HCT116 (cell line): ENCODE results near the gene CTNNA2. TPM values are rescaled to one million over a fixed set of nuclear protein-coding genes. Genes with fewer than 3 reads are reported as not detected.

ENCODE experiments used
- ATAC-seq: fragments of 200-7000 bp; cut with Tn5 transposase; 2 replicates; pipeline ENCODE4 v1.9.1; 2020; ENCODE audit warnings: mild to moderate bottlenecking, moderate library complexity
- BruUV-seq: library from RNA; stranded (reverse); fragments of 400-500 nt; replicated peaks from 2 replicates; lab custom pipeline; 2021; lab: Mats Ljungman, UMichigan
- CTCF ChIA-PET: fragments of 300-600 bp; sonication (Branson Sonifier 250); formaldehyde crosslinking; loops from one replicate; lab custom pipeline; 2021; ENCODE audit warnings: antibody characterized with exemption; lab: Charles Lee
- POLR2A ChIA-PET: fragments of 300-600, 350-600 bp; sonication (Branson Sonifier 250); formaldehyde crosslinking; loops from one replicate; lab custom pipeline; 2021; ENCODE audit warnings: antibody characterized with exemption; lab: Charles Lee
- RAD21 ChIA-PET, 2 experiments: fragments of 300-600 bp; sonication (Branson Sonifier 250); formaldehyde crosslinking; loops; one replicate each; lab custom pipeline; 2023; ENCODE audit warnings: low total read pairs in 2 of 2; ENCODE audit not compliant: uncharacterized antibody in 2 of 2, unreplicated experiment in 2 of 2, low non-redundant PET in 1 of 2; lab: Charles Lee
- DNase-seq: peaks from one replicate; pipeline ENCODE4 v3.0.0-alpha.2; 2010; ENCODE audit warnings: low read depth, low spot score
- H2AFZ ChIP-seq: fragments of 200-600 bp; shearing (Covaris generic), sonication (generic); 2 replicates; pipeline ENCODE4 v1.6.1; 2017; ENCODE audit warnings: low read depth, mixed run types, mixed read lengths, antibody characterized with exemption, low read length; ENCODE audit not compliant: poor library complexity, severe bottlenecking
- H3K27ac ChIP-seq: 2 replicates; pipeline ENCODE4 v1.5.1; 2012; ENCODE audit warnings: low read depth, low read length
- H3K27me3 ChIP-seq: fragments of 200-600 bp; sonication (generic); 2 replicates; pipeline ENCODE4 v1.6.1; 2016; ENCODE audit warnings: mixed run types, low read length, mixed read lengths; ENCODE audit not compliant: insufficient read depth
- H3K36me3 ChIP-seq, 2 experiments: fragments of 200-500 bp in 1 of 2; fragments of 200-600 bp in 1 of 2; sonication (Bioruptor generic) in 1 of 2; sonication (generic) in 1 of 2; 2 replicates each; pipeline versions ENCODE4 v1.5.1 to v1.6.1; 2014 to 2016; ENCODE audit warnings: low read length in 2 of 2, inconsistent platforms in 1 of 2, mixed read lengths in 1 of 2, mixed run types in 1 of 2; ENCODE audit not compliant: insufficient read depth in 2 of 2, control insufficient read depth in 1 of 2
- H3K4me1 ChIP-seq, 2 experiments: fragments of 200-600 bp in 1 of 2; sonication (generic) in 1 of 2; 2 replicates each; pipeline versions ENCODE4 v1.5.1 to v1.6.1; 2012 to 2017; ENCODE audit warnings: low read length in 2 of 2, inconsistent platforms in 1 of 2, mild to moderate bottlenecking in 1 of 2, mixed read lengths in 1 of 2, mixed run types in 1 of 2, moderate library complexity in 1 of 2; ENCODE audit not compliant: insufficient read depth in 2 of 2, control insufficient read depth in 1 of 2
- H3K4me2 ChIP-seq: fragments of 200-600 bp; sonication (generic); 2 replicates; pipeline ENCODE4 v1.6.1; 2017; ENCODE audit warnings: mixed run types, low read length, mixed read lengths
- H3K4me3 ChIP-seq, 2 experiments: fragments of 200-600 bp in 1 of 2; sonication (generic) in 1 of 2; replicated peaks in 1 of 2; 2 replicates each; pipeline ENCODE4 v1.5.1; 2011 to 2016; ENCODE audit warnings: low read length in 2 of 2, control low read depth in 1 of 2, low read depth in 1 of 2, mild to moderate bottlenecking in 1 of 2, mixed read lengths in 1 of 2, mixed run types in 1 of 2
- H3K79me2 ChIP-seq: fragments of 200-600 bp; sonication (generic); 2 replicates; pipeline ENCODE4 v1.6.1; 2017; ENCODE audit warnings: mild to moderate bottlenecking, mixed run types, low read length, moderate library complexity, mixed read lengths; ENCODE audit not compliant: insufficient read depth
- H3K9ac ChIP-seq: fragments of 200-600 bp; sonication (generic); 2 replicates; pipeline ENCODE4 v1.6.1; 2016; ENCODE audit warnings: low read length, mixed read lengths
- H3K9me2 ChIP-seq: fragments of 200-600 bp; sonication (generic), shearing (Covaris generic); 2 replicates; pipeline ENCODE4 v1.6.1; 2017; ENCODE audit warnings: mixed run types, mild to moderate bottlenecking, moderate library complexity; ENCODE audit not compliant: insufficient read depth
- H3K9me3 ChIP-seq, 2 experiments: fragments of 200-500 bp in 1 of 2; fragments of 200-600 bp in 1 of 2; sonication (Bioruptor generic) in 1 of 2; sonication (generic) in 1 of 2; 2 replicates each; pipeline ENCODE4 v1.6.1; 2014 to 2017; ENCODE audit warnings: low read length in 2 of 2, mixed read lengths in 2 of 2, inconsistent platforms in 1 of 2, low read depth in 1 of 2, mild to moderate bottlenecking in 1 of 2, mixed run types in 1 of 2, moderate library complexity in 1 of 2; ENCODE audit not compliant: control insufficient read depth in 1 of 2, insufficient read depth in 1 of 2
- H4K20me1 ChIP-seq: fragments of 200-600 bp; sonication (generic), shearing (Covaris generic); 2 replicates; pipeline ENCODE4 v1.6.1; 2017; ENCODE audit warnings: mixed run types, mild to moderate bottlenecking, moderate library complexity; ENCODE audit not compliant: insufficient read depth
- CBX3 ChIP-seq: IDR thresholded peaks from 2 replicates; pipeline ENCODE4 v1.6.1; 2012; ENCODE audit warnings: low read depth
- CEBPB ChIP-seq: IDR thresholded peaks from 2 replicates; pipeline ENCODE4 v1.6.1; 2012; ENCODE audit warnings: low read depth
- EZH2 ChIP-seq: fragments of 200-600 bp; sonication (generic); IDR thresholded peaks from 2 replicates; pipeline ENCODE4 v1.6.1; 2017; ENCODE audit warnings: antibody characterized with exemption, mixed run types
- EZH2phosphoT487 ChIP-seq: fragments of 200-600 bp; IDR thresholded peaks from 2 replicates; pipeline ENCODE4 v1.6.1; 2018; ENCODE audit warnings: antibody characterized with exemption, borderline replicate concordance
- JUND ChIP-seq: IDR thresholded peaks from 2 replicates; pipeline ENCODE4 v1.6.1; 2012
- POLR2A ChIP-seq: IDR thresholded peaks from 2 replicates; pipeline ENCODE4 v1.7.0; 2011; ENCODE audit warnings: borderline replicate concordance; ENCODE audit not compliant: insufficient read depth, insufficient read length; ENCODE audit errors: extremely low read depth
- POLR2AphosphoS5 ChIP-seq: IDR thresholded peaks from 2 replicates; pipeline ENCODE4 v1.6.1; 2011; ENCODE audit warnings: mild to moderate bottlenecking, low read depth, low read length, moderate library complexity
- RAD21 ChIP-seq: IDR thresholded peaks from 2 replicates; pipeline ENCODE4 v1.6.1; 2012; ENCODE audit warnings: low read depth, mild to moderate bottlenecking
- SIN3A ChIP-seq: IDR thresholded peaks from 2 replicates; pipeline ENCODE4 v1.6.1; 2012; ENCODE audit warnings: low read depth
- SP1 ChIP-seq: IDR thresholded peaks from 2 replicates; pipeline ENCODE4 v1.6.1; 2012; ENCODE audit warnings: low read depth
- SRF ChIP-seq: IDR thresholded peaks from 2 replicates; pipeline ENCODE4 v1.6.1; 2012; ENCODE audit warnings: low read depth
- TCF7L2 ChIP-seq: IDR thresholded peaks from 2 replicates; pipeline ENCODE4 v1.7.0; 2011; ENCODE audit warnings: borderline replicate concordance, inconsistent platforms; ENCODE audit not compliant: insufficient read depth, insufficient read length; ENCODE audit errors: extremely low read depth
- YY1 ChIP-seq: IDR thresholded peaks from 2 replicates; pipeline ENCODE4 v1.6.1; 2011; ENCODE audit warnings: low read length, low read depth, moderate library complexity, mild to moderate bottlenecking; ENCODE audit not compliant: insufficient replicate concordance; ENCODE audit errors: extremely low read depth
- ZFX ChIP-seq: fragments of 450-650 bp; IDR thresholded peaks from 2 replicates; pipeline ENCODE4 v1.6.1; 2017
- ZNF274 ChIP-seq: fragments of 200-500 bp; sonication (Bioruptor generic); IDR thresholded peaks from 2 replicates; pipeline ENCODE4 v1.6.1; 2014; ENCODE audit warnings: mild to moderate bottlenecking, low read depth, low read length, inconsistent platforms
- intact Hi-C: fragments of 100-400 bp; cut with micrococcal nuclease; formaldehyde crosslinking; loops from 2 replicates; pipeline ENCODE4 v1.10.0; 2022
- total RNA-seq: library from RNA; stranded (reverse); gene quantifications from one replicate; pipeline ENCODE4 v1.2.1, GENCODE V29; 2021; ENCODE audit not compliant: unreplicated experiment
- TF ChIP-seq, protein P1 (sequence below): IDR thresholded peaks from 2 replicates; pipeline ENCODE4 v1.6.1; 2012
- TF ChIP-seq, protein P2 (sequence below): IDR thresholded peaks from 2 replicates; pipeline ENCODE4 v1.6.1; 2011; ENCODE audit warnings: mild to moderate bottlenecking, low read length, moderate library complexity; ENCODE audit not compliant: insufficient replicate concordance; ENCODE audit errors: extremely low read depth
- TF ChIP-seq, protein P3 (sequence below), 3 experiments: fragments of 200-600 bp in 1 of 3; sonication (generic) in 1 of 3; IDR thresholded peaks in 2 of 3; conservative IDR thresholded peaks in 1 of 3; 2 replicates each; pipeline ENCODE4 v1.5.1; 2012 to 2017; ENCODE audit warnings: low read depth in 2 of 3, low read length in 2 of 3, antibody characterized with exemption in 1 of 3, borderline replicate concordance in 1 of 3, control low read depth in 1 of 3, mild to moderate bottlenecking in 1 of 3, mixed read lengths in 1 of 3, mixed run types in 1 of 3, moderate library complexity in 1 of 3; ENCODE audit not compliant: insufficient read depth in 1 of 3

Gene CTNNA2
- total RNA-seq, 1 experiment from 2014 or later, result not detected

DNA sequence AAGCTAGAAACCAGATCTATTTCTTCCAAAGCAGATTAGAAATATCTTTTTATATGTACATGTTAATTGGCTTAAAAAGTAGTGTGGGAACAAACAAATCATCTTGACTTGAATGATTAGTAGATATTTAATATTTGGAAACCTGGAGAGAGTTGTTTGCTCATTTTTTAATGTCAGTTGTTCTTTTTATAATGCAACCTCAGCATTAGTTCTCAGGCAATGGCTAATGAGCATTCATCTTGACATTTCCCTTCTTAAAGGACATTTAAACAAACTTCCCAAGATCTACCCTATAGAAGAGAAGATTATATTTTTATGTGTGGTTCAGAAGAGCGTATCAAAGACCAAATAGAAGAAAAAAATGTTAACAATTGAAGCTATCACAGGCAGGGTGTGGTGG, 334.0 kb downstream of the CTNNA2 start:
- ChIA-PET CTCF (no interaction called here), RAD21 (no interaction called here)
- H2AFZ ChIP-seq, result no peak overlapping the region
- H3K4me3 ChIP-seq, result no peak overlapping the region
- H3K9me3 ChIP-seq, result peaks cover 10 to 16% of the 10 kb centered on the region in 2 experiments; a peak in 2 of 4 replicates
- DNase-seq (no peak), ATAC-seq (no peak)
- no peaks in the 10 kb centered on the region for H3K4me1 ChIP-seq
- H3K36me3 ChIP-seq, result no peaks in the 10 kb centered on the region
- no peaks in the 10 kb centered on the region for H3K79me2 ChIP-seq
- TF ChIP-seq, protein P1, sequence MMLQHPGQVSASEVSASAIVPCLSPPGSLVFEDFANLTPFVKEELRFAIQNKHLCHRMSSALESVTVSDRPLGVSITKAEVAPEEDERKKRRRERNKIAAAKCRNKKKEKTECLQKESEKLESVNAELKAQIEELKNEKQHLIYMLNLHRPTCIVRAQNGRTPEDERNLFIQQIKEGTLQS, result no peak
- TF ChIP-seq CBX3 (no peak), JUND (no peak), EZH2 (no peak), ZNF274 (no peak), SP1 (no peak), TCF7L2 (no peak), POLR2A (no peak), SRF (no peak), EZH2phosphoT487 (no peak), SIN3A (no peak), YY1 (no peak), POLR2AphosphoS5 (no peak), RAD21 (no peak), CEBPB (no peak), ZFX (no peak)
- TF ChIP-seq, protein P2, sequence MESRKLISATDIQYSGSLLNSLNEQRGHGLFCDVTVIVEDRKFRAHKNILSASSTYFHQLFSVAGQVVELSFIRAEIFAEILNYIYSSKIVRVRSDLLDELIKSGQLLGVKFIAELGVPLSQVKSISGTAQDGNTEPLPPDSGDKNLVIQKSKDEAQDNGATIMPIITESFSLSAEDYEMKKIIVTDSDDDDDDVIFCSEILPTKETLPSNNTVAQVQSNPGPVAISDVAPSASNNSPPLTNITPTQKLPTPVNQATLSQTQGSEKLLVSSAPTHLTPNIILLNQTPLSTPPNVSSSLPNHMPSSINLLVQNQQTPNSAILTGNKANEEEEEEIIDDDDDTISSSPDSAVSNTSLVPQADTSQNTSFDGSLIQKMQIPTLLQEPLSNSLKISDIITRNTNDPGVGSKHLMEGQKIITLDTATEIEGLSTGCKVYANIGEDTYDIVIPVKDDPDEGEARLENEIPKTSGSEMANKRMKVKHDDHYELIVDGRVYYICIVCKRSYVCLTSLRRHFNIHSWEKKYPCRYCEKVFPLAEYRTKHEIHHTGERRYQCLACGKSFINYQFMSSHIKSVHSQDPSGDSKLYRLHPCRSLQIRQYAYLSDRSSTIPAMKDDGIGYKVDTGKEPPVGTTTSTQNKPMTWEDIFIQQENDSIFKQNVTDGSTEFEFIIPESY, result no peak
- TF ChIP-seq, protein P3, sequence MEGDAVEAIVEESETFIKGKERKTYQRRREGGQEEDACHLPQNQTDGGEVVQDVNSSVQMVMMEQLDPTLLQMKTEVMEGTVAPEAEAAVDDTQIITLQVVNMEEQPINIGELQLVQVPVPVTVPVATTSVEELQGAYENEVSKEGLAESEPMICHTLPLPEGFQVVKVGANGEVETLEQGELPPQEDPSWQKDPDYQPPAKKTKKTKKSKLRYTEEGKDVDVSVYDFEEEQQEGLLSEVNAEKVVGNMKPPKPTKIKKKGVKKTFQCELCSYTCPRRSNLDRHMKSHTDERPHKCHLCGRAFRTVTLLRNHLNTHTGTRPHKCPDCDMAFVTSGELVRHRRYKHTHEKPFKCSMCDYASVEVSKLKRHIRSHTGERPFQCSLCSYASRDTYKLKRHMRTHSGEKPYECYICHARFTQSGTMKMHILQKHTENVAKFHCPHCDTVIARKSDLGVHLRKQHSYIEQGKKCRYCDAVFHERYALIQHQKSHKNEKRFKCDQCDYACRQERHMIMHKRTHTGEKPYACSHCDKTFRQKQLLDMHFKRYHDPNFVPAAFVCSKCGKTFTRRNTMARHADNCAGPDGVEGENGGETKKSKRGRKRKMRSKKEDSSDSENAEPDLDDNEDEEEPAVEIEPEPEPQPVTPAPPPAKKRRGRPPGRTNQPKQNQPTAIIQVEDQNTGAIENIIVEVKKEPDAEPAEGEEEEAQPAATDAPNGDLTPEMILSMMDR (IDR thresholded peaks at IDR 0.05 in 2 of 3, conservative IDR thresholded peaks at IDR 0.05 in 1 of 3; ENCODE audit: borderline replicate concordance in 1 of 3, insufficient read depth in 1 of 3, low read depth in 2 of 3, low read length in 2 of 3), result no peak
- TF ChIP-seq, all 23 proteins: peak for 0
- POLR2A ChIA-PET, result no interaction called here
- H3K9ac ChIP-seq, result no peak overlapping the region
- H3K27ac ChIP-seq, result no peak overlapping the region
- intact Hi-C loops, result no loop called here
- H3K27me3 ChIP-seq, result no peaks in the 10 kb centered on the region
- no peaks in the 10 kb centered on the region for H3K9me2 ChIP-seq
- no TSS peak for BruUV-seq
- no peaks in the 10 kb centered on the region for H4K20me1 ChIP-seq
- no peak overlapping the region for H3K4me2 ChIP-seq
